GM23338 (cell line): ENCODE data around the gene MPP2. TPM values are rescaled to one million over a fixed set of nuclear protein-coding genes. Genes with fewer than 3 reads are reported as not detected.

ENCODE experiments used
- CREB1 ChIP-seq: fragments of 250-450 bp; sonication (Bioruptor Pico); IDR thresholded peaks from 2 replicates; pipeline ENCODE4 v1.5.0; 2020; ENCODE audit warnings: low read depth, mild to moderate bottlenecking, moderate library complexity
- CTCF ChIP-seq, 2 experiments: fragments of 200-600 bp in 1 of 2; sonication (generic) in 1 of 2; conservative IDR thresholded peaks; 2 replicates each; pipeline versions ENCODE4 v1.5.1 to v1.6.1; 2016 to 2017; ENCODE audit warnings: antibody characterized with exemption in 2 of 2, low read depth in 2 of 2, mild to moderate bottlenecking in 2 of 2, moderate library complexity in 1 of 2
- ETS1 ChIP-seq: IDR thresholded peaks from 2 replicates; pipeline ENCODE4 v1.6.1; 2016; ENCODE audit warnings: antibody characterized with exemption
- EZH2phosphoT487 ChIP-seq: fragments of 200-600 bp; sonication (generic); IDR thresholded peaks from one replicate; pipeline ENCODE4 v1.8.1; 2018; ENCODE audit warnings: antibody characterized with exemption; ENCODE audit not compliant: unreplicated experiment
- JUNB ChIP-seq: IDR thresholded peaks from one replicate; pipeline ENCODE4 v1.6.1; 2016; ENCODE audit warnings: antibody characterized with exemption; ENCODE audit not compliant: unreplicated experiment
- NANOG ChIP-seq: IDR thresholded peaks from 2 replicates; pipeline ENCODE4 v1.6.1; 2016; ENCODE audit warnings: antibody characterized with exemption, borderline replicate concordance
- POLR2AphosphoS5 ChIP-seq: IDR thresholded peaks from 2 replicates; pipeline ENCODE4 v1.6.1; 2016; ENCODE audit warnings: antibody characterized with exemption, low read depth
- ZNF462 ChIP-seq: fragments of 250-450 bp; sonication (Bioruptor Pico); IDR thresholded peaks from 2 replicates; pipeline ENCODE4 v1.5.0; 2020; ENCODE audit warnings: mild to moderate bottlenecking, moderate library complexity
- polyA plus RNA-seq: library from polyadenylated mRNA; unstranded; fragments of >200 nt; fragmentation: Nextera tagmentation; extraction: Ambion mirVana; gene quantifications from 2 replicates; pipeline ENCODE4 v1.2.1, GENCODE V29; 2016
- total RNA-seq: library from RNA; depleted of rRNA; stranded (reverse); fragments of >200 nt; shearing (Covaris generic); gene quantifications from 2 replicates; pipeline ENCODE4 v1.2.3, GENCODE V29; 2014

The MPP2 gene
- total and polyA plus RNA-seq, 2 experiments from 2014 or later: 7.8 to 20.7 TPM

- no peak for TF ChIP-seq ZNF462 (CRISPR knock-in tag)
- TF ChIP-seq EZH2phosphoT487: no peak
- TF ChIP-seq CREB1 (CRISPR knock-in tag): no peak
- TF ChIP-seq JUNB: no peak
- TF ChIP-seq CTCF (conservative IDR thresholded peaks at IDR 0.05; ENCODE audit: low read depth in 2 of 2): no peak
- no peak for TF ChIP-seq POLR2AphosphoS5
- no peak for TF ChIP-seq ETS1
- TF ChIP-seq NANOG: no peak
These were observed 29.7 kb downstream of the MPP2 start (continued) for GRCh38 chr17:43877451-43878155.
